HCT116 (cell line): ENCODE results near the gene RBM34. TPM values are rescaled to one million over a fixed set of nuclear protein-coding genes. Genes with fewer than 3 reads are reported as not detected.

Source experiments
- ATAC-seq: fragments of 200-7000 bp; cut with Tn5 transposase; 2 replicates; pipeline ENCODE4 v1.9.1; 2020; ENCODE audit warnings: mild to moderate bottlenecking, moderate library complexity
- BruUV-seq: library from RNA; stranded (reverse); fragments of 400-500 nt; replicated peaks from 2 replicates; lab custom pipeline; 2021; lab: Mats Ljungman, UMichigan
- CTCF ChIA-PET: fragments of 300-600 bp; sonication (Branson Sonifier 250); formaldehyde crosslinking; loops from one replicate; lab custom pipeline; 2021; ENCODE audit warnings: antibody characterized with exemption; lab: Charles Lee
- POLR2A ChIA-PET: fragments of 300-600, 350-600 bp; sonication (Branson Sonifier 250); formaldehyde crosslinking; loops from one replicate; lab custom pipeline; 2021; ENCODE audit warnings: antibody characterized with exemption; lab: Charles Lee
- RAD21 ChIA-PET, 2 experiments: fragments of 300-600 bp; sonication (Branson Sonifier 250); formaldehyde crosslinking; loops; one replicate each; lab custom pipeline; 2023; ENCODE audit warnings: low total read pairs in 2 of 2; ENCODE audit not compliant: uncharacterized antibody in 2 of 2, unreplicated experiment in 2 of 2, low non-redundant PET in 1 of 2; lab: Charles Lee
- DNase-seq: peaks from one replicate; pipeline ENCODE4 v3.0.0-alpha.2; 2010; ENCODE audit warnings: low read depth, low spot score
- H2AFZ ChIP-seq: fragments of 200-600 bp; shearing (Covaris generic), sonication (generic); 2 replicates; pipeline ENCODE4 v1.6.1; 2017; ENCODE audit warnings: low read depth, mixed run types, mixed read lengths, antibody characterized with exemption, low read length; ENCODE audit not compliant: poor library complexity, severe bottlenecking
- H3K27ac ChIP-seq: 2 replicates; pipeline ENCODE4 v1.5.1; 2012; ENCODE audit warnings: low read depth, low read length
- H3K27me3 ChIP-seq: fragments of 200-600 bp; sonication (generic); 2 replicates; pipeline ENCODE4 v1.6.1; 2016; ENCODE audit warnings: mixed run types, low read length, mixed read lengths; ENCODE audit not compliant: insufficient read depth
- H3K36me3 ChIP-seq, 2 experiments: fragments of 200-500 bp in 1 of 2; fragments of 200-600 bp in 1 of 2; sonication (Bioruptor generic) in 1 of 2; sonication (generic) in 1 of 2; 2 replicates each; pipeline versions ENCODE4 v1.5.1 to v1.6.1; 2014 to 2016; ENCODE audit warnings: low read length in 2 of 2, inconsistent platforms in 1 of 2, mixed read lengths in 1 of 2, mixed run types in 1 of 2; ENCODE audit not compliant: insufficient read depth in 2 of 2, control insufficient read depth in 1 of 2
- H3K4me1 ChIP-seq, 2 experiments: fragments of 200-600 bp in 1 of 2; sonication (generic) in 1 of 2; 2 replicates each; pipeline versions ENCODE4 v1.5.1 to v1.6.1; 2012 to 2017; ENCODE audit warnings: low read length in 2 of 2, inconsistent platforms in 1 of 2, mild to moderate bottlenecking in 1 of 2, mixed read lengths in 1 of 2, mixed run types in 1 of 2, moderate library complexity in 1 of 2; ENCODE audit not compliant: insufficient read depth in 2 of 2, control insufficient read depth in 1 of 2
- H3K4me2 ChIP-seq: fragments of 200-600 bp; sonication (generic); 2 replicates; pipeline ENCODE4 v1.6.1; 2017; ENCODE audit warnings: mixed run types, low read length, mixed read lengths
- H3K4me3 ChIP-seq, 2 experiments: fragments of 200-600 bp in 1 of 2; sonication (generic) in 1 of 2; replicated peaks in 1 of 2; 2 replicates each; pipeline ENCODE4 v1.5.1; 2011 to 2016; ENCODE audit warnings: low read length in 2 of 2, control low read depth in 1 of 2, low read depth in 1 of 2, mild to moderate bottlenecking in 1 of 2, mixed read lengths in 1 of 2, mixed run types in 1 of 2
- H3K79me2 ChIP-seq: fragments of 200-600 bp; sonication (generic); 2 replicates; pipeline ENCODE4 v1.6.1; 2017; ENCODE audit warnings: mild to moderate bottlenecking, mixed run types, low read length, moderate library complexity, mixed read lengths; ENCODE audit not compliant: insufficient read depth
- H3K9ac ChIP-seq: fragments of 200-600 bp; sonication (generic); 2 replicates; pipeline ENCODE4 v1.6.1; 2016; ENCODE audit warnings: low read length, mixed read lengths
- H3K9me2 ChIP-seq: fragments of 200-600 bp; sonication (generic), shearing (Covaris generic); 2 replicates; pipeline ENCODE4 v1.6.1; 2017; ENCODE audit warnings: mixed run types, mild to moderate bottlenecking, moderate library complexity; ENCODE audit not compliant: insufficient read depth
- H3K9me3 ChIP-seq, 2 experiments: fragments of 200-500 bp in 1 of 2; fragments of 200-600 bp in 1 of 2; sonication (Bioruptor generic) in 1 of 2; sonication (generic) in 1 of 2; 2 replicates each; pipeline ENCODE4 v1.6.1; 2014 to 2017; ENCODE audit warnings: low read length in 2 of 2, mixed read lengths in 2 of 2, inconsistent platforms in 1 of 2, low read depth in 1 of 2, mild to moderate bottlenecking in 1 of 2, mixed run types in 1 of 2, moderate library complexity in 1 of 2; ENCODE audit not compliant: control insufficient read depth in 1 of 2, insufficient read depth in 1 of 2
- H4K20me1 ChIP-seq: fragments of 200-600 bp; sonication (generic), shearing (Covaris generic); 2 replicates; pipeline ENCODE4 v1.6.1; 2017; ENCODE audit warnings: mixed run types, mild to moderate bottlenecking, moderate library complexity; ENCODE audit not compliant: insufficient read depth
- JUND ChIP-seq: IDR thresholded peaks from 2 replicates; pipeline ENCODE4 v1.6.1; 2012
- POLR2AphosphoS5 ChIP-seq: IDR thresholded peaks from 2 replicates; pipeline ENCODE4 v1.6.1; 2011; ENCODE audit warnings: mild to moderate bottlenecking, low read depth, low read length, moderate library complexity
- RAD21 ChIP-seq: IDR thresholded peaks from 2 replicates; pipeline ENCODE4 v1.6.1; 2012; ENCODE audit warnings: low read depth, mild to moderate bottlenecking
- SP1 ChIP-seq: IDR thresholded peaks from 2 replicates; pipeline ENCODE4 v1.6.1; 2012; ENCODE audit warnings: low read depth
- YY1 ChIP-seq: IDR thresholded peaks from 2 replicates; pipeline ENCODE4 v1.6.1; 2011; ENCODE audit warnings: low read length, low read depth, moderate library complexity, mild to moderate bottlenecking; ENCODE audit not compliant: insufficient replicate concordance; ENCODE audit errors: extremely low read depth
- ZFX ChIP-seq: fragments of 450-650 bp; IDR thresholded peaks from 2 replicates; pipeline ENCODE4 v1.6.1; 2017
- intact Hi-C: fragments of 100-400 bp; cut with micrococcal nuclease; formaldehyde crosslinking; loops from 2 replicates; pipeline ENCODE4 v1.10.0; 2022
- total RNA-seq: library from RNA; stranded (reverse); gene quantifications from one replicate; pipeline ENCODE4 v1.2.1, GENCODE V29; 2021; ENCODE audit not compliant: unreplicated experiment
- TF ChIP-seq, protein P1 (sequence below): IDR thresholded peaks from 2 replicates; pipeline ENCODE4 v1.6.1; 2012; ENCODE audit warnings: low read depth
- TF ChIP-seq, protein P2 (sequence below): IDR thresholded peaks from 2 replicates; pipeline ENCODE4 v1.6.1; 2011; ENCODE audit warnings: mild to moderate bottlenecking, low read length, moderate library complexity; ENCODE audit not compliant: insufficient replicate concordance; ENCODE audit errors: extremely low read depth

RBM34 gene
- total RNA-seq, 1 experiment from 2014 or later, result 82.0 TPM

DNA sequence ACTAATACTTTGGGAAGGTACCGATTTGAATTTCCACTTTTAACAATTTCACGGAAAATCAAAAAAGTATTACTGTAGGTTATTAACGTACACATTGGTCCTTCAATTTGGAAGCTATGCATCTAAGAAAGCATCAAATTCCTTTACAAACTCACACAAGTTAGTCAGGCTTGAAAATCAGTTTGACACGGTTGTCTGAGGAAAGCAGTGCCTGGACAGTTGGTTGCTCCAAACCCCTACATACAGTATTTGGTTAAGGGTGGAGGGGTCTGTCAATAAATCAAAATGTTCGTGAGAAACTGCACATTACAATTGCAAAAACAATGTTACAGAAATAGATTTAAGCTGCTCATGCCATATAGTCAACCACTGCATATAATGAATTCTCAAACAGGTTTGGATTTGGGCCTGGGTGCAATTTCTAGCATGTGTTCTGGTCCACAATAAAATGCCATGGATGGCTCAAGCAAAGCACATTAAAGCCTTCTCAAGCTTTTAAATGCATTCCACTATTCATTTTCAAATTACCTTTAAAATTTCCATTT, 19.9 kb upstream of the RBM34 start (continued):
- TF ChIP-seq JUND (no peak), RAD21 (no peak), ZFX (no peak), YY1 (no peak), SP1 (no peak)
- TF ChIP-seq, protein P1, sequence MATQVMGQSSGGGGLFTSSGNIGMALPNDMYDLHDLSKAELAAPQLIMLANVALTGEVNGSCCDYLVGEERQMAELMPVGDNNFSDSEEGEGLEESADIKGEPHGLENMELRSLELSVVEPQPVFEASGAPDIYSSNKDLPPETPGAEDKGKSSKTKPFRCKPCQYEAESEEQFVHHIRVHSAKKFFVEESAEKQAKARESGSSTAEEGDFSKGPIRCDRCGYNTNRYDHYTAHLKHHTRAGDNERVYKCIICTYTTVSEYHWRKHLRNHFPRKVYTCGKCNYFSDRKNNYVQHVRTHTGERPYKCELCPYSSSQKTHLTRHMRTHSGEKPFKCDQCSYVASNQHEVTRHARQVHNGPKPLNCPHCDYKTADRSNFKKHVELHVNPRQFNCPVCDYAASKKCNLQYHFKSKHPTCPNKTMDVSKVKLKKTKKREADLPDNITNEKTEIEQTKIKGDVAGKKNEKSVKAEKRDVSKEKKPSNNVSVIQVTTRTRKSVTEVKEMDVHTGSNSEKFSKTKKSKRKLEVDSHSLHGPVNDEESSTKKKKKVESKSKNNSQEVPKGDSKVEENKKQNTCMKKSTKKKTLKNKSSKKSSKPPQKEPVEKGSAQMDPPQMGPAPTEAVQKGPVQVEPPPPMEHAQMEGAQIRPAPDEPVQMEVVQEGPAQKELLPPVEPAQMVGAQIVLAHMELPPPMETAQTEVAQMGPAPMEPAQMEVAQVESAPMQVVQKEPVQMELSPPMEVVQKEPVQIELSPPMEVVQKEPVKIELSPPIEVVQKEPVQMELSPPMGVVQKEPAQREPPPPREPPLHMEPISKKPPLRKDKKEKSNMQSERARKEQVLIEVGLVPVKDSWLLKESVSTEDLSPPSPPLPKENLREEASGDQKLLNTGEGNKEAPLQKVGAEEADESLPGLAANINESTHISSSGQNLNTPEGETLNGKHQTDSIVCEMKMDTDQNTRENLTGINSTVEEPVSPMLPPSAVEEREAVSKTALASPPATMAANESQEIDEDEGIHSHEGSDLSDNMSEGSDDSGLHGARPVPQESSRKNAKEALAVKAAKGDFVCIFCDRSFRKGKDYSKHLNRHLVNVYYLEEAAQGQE, result no peak

DNA sequence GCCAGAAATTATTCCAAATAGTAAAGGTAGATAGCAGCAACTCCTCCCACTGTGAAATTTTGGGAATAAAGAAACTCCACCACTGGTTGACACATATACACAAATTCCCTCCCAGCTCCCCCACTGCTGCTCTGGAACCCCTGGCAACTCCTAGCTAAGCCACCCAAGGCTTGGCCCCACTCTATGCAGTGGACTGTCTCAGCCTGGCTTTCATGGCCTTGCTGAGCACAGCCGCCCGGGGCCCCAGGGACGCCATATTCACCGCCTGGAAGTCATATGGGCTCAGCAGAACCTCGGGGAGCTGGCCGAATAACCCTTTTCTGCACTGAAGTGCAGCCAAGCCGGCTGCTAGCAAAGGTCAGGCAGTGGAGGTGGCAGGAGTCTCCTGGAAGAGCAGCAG, 15.4 kb upstream of the RBM34 start:
- POLR2A ChIA-PET, result no interaction called here
- Histone ChIP-seq H3K4me3 (no peak overlapping the region), H3K36me3 (peaks cover 17 to 35% of the 10 kb centered on the region in 2 experiments; a peak in 3 of 4 replicates), H3K27ac (no peak overlapping the region), H3K4me1 (no peaks in the 10 kb centered on the region), H2AFZ (no peak overlapping the region), H3K4me2 (no peak overlapping the region), H3K27me3 (no peaks in the 10 kb centered on the region), H3K79me2 (no peaks in the 10 kb centered on the region), H4K20me1 (peaks cover 3% of the 10 kb centered on the region; the same call in 1 of the 2 replicates), H3K9me2 (no peaks in the 10 kb centered on the region), H3K9ac (no peak overlapping the region), H3K9me3 (no peaks in the 10 kb centered on the region)
- CTCF ChIA-PET, result no interaction called here
- ATAC-seq (no peak), DNase-seq (no peak)
- RAD21 ChIA-PET, result no interaction called here
- intact Hi-C loops, result no loop called here
- BruUV-seq, result no TSS peak
- TF ChIP-seq POLR2AphosphoS5 (no peak), RAD21 (no peak)
- TF ChIP-seq, protein P2, sequence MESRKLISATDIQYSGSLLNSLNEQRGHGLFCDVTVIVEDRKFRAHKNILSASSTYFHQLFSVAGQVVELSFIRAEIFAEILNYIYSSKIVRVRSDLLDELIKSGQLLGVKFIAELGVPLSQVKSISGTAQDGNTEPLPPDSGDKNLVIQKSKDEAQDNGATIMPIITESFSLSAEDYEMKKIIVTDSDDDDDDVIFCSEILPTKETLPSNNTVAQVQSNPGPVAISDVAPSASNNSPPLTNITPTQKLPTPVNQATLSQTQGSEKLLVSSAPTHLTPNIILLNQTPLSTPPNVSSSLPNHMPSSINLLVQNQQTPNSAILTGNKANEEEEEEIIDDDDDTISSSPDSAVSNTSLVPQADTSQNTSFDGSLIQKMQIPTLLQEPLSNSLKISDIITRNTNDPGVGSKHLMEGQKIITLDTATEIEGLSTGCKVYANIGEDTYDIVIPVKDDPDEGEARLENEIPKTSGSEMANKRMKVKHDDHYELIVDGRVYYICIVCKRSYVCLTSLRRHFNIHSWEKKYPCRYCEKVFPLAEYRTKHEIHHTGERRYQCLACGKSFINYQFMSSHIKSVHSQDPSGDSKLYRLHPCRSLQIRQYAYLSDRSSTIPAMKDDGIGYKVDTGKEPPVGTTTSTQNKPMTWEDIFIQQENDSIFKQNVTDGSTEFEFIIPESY, result no peak
